GM18498 (cell line): Measurements from ENCODE around the gene C14orf119.
"Not testable (repeated sequence)": the region's sequence is repeated elsewhere in the genome, so short reads cannot be mapped to it uniquely, and the experiment has no call there.

Experiments used
- ATAC-seq: cut with Tn5 transposase; IDR thresholded peaks from one replicate; pipeline ENCODE4 v1.9.1; 2021; ENCODE audit warnings: mild to moderate bottlenecking, moderate library complexity; ENCODE audit not compliant: unreplicated experiment

The C14orf119 gene

GRCh38 chr14:23107620-23108019 is 12.3 kb downstream of the C14orf119 start:
- ATAC-seq: not testable (repeated sequence)

- not testable (repeated sequence) for ATAC-seq
Measured at GRCh38 chr14:23108169-23108568, 12.9 kb downstream of the C14orf119 start.

- no peak for ATAC-seq
Measured at GRCh38 chr14:23109769-23110168, 14.5 kb downstream of the C14orf119 start.

- ATAC-seq: no peak
Measured at GRCh38 chr14:23110579-23111365, 15.5 kb downstream of the C14orf119 start.

GRCh38 chr14:23112359-23113178 is 17.3 kb downstream of the C14orf119 start:
- ATAC-seq: no peak

GRCh38 chr14:23113431-23114119 is 18.3 kb downstream of the C14orf119 start:
- ATAC-seq: no peak

- no peak for ATAC-seq
Measured at GRCh38 chr14:23114120-23114458, 18.8 kb downstream of the C14orf119 start.

GRCh38 chr14:23114669-23115038 is 19.3 kb downstream of the C14orf119 start:
- ATAC-seq: no peak

- ATAC-seq: no peak
Measured at GRCh38 chr14:23115039-23115731, 19.9 kb downstream of the C14orf119 start.

- no peak for ATAC-seq
Measured at GRCh38 chr14:23115918-23116317, 20.6 kb downstream of the C14orf119 start.

GRCh38 chr14:23117371-23118020 is 22.2 kb downstream of the C14orf119 start:
- ATAC-seq: no peak

GRCh38 chr14:23118506-23119362 is 23.4 kb downstream of the C14orf119 start, which contains the start of gene CEBPE:
CEBPE (minus strand) TSS chr14:23119255; CDS start chr14:23119091, 164 bp downstream.
- no peak for ATAC-seq

GRCh38 chr14:23119363-23120327 is 24.3 kb downstream of the C14orf119 start:
- ATAC-seq: no peak

GRCh38 chr14:23120541-23121251 is 25.4 kb downstream of the C14orf119 start:
- ATAC-seq: peak; percentile 69

- ATAC-seq: no peak
Measured at GRCh38 chr14:23121361-23121771, 26.1 kb downstream of the C14orf119 start.

GRCh38 chr14:23122086-23122485 is 26.8 kb downstream of the C14orf119 start:
- ATAC-seq: no peak

- no peak for ATAC-seq
Measured at GRCh38 chr14:23123419-23123818, 28.1 kb downstream of the C14orf119 start.
